Activated CD4-positive, alpha-beta T cell treated with anti-CD3 and anti-CD28 coated beads, Interleukin-2, amount 50 U/mL, for 4 hours (primary cell): ENCODE data around the gene ACSM5.
"Not testable (repeated sequence)": the region's sequence is repeated elsewhere in the genome, so short reads cannot be mapped to it uniquely, and the experiment has no call there.

ENCODE experiments used
- DNase-seq, 2 experiments: peaks; one replicate each; pipeline ENCODE4 v3.0.0-alpha.2; 2020

Gene ACSM5

GRCh38 chr16:20401066-20401465 lies 8.3 kb upstream of the ACSM5 start:
- DNase-seq, result no peak

GRCh38 chr16:20401475-20402016 lies 7.8 kb upstream of the ACSM5 start:
- no peak for DNase-seq

- DNase-seq, result no peak
Measured at GRCh38 chr16:20402651-20403050, 6.7 kb upstream of the ACSM5 start.

- no peak for DNase-seq
Measured at GRCh38 chr16:20404637-20405036, 4.7 kb upstream of the ACSM5 start, which contains the start of gene PDILT. Gene PDILT (minus strand): TSS chr16:20404737. CDS start chr16:20399300, 5,437 bp downstream.

GRCh38 chr16:20410121-20410723 lies 888 bp downstream of the ACSM5 start:
- DNase-seq, result no peak

- no peak for DNase-seq
Measured at GRCh38 chr16:20411055-20411454, 1.7 kb downstream of the ACSM5 start.

- no peak for DNase-seq
Measured at GRCh38 chr16:20415541-20415940, 6.2 kb downstream of the ACSM5 start.

GRCh38 chr16:20419093-20419492 lies 9.8 kb downstream of the ACSM5 start:
- DNase-seq, result not testable (repeated sequence)

- not testable (repeated sequence) for DNase-seq
Measured at GRCh38 chr16:20421748-20422147, 12.4 kb downstream of the ACSM5 start.

- DNase-seq, result not testable (repeated sequence)
Measured at GRCh38 chr16:20423772-20424128, 14.4 kb downstream of the ACSM5 start.

- DNase-seq, result no peak
Measured at GRCh38 chr16:20424129-20424866, 15.0 kb downstream of the ACSM5 start.

GRCh38 chr16:20427401-20427797 lies 18.1 kb downstream of the ACSM5 start:
- DNase-seq, result not testable (repeated sequence)

GRCh38 chr16:20429499-20429898 lies 20.2 kb downstream of the ACSM5 start:
- not testable (repeated sequence) for DNase-seq

GRCh38 chr16:20430480-20430879 lies 21.1 kb downstream of the ACSM5 start:
- DNase-seq, result not testable (repeated sequence)

- no peak for DNase-seq
Measured at GRCh38 chr16:20430948-20431347, 21.6 kb downstream of the ACSM5 start.

- DNase-seq, result not testable (repeated sequence)
Measured at GRCh38 chr16:20438950-20439349, 29.6 kb downstream of the ACSM5 start.

GRCh38 chr16:20439820-20440231 lies 30.5 kb downstream of the ACSM5 start:
- DNase-seq, result not testable (repeated sequence)

- DNase-seq, result not testable (repeated sequence)
Measured at GRCh38 chr16:20440731-20441130, 31.4 kb downstream of the ACSM5 start.

- DNase-seq, result no peak
Measured at GRCh38 chr16:20441191-20441590, 31.9 kb downstream of the ACSM5 start.

- DNase-seq, result not testable (repeated sequence)
Measured at GRCh38 chr16:20441859-20442258, 32.5 kb downstream of the ACSM5 start.

- DNase-seq, result not testable (repeated sequence)
Measured at GRCh38 chr16:20446652-20447393, 37.5 kb downstream of the ACSM5 start.

GRCh38 chr16:20451364-20451763 lies 42.0 kb downstream of the ACSM5 start, which contains the start of gene ACSM2A:
Gene ACSM2A (plus strand): TSS chr16:20451521. CDS start chr16:20460115, 8,594 bp downstream.
- DNase-seq, result not testable (repeated sequence)

- DNase-seq, result not testable (repeated sequence)
Measured at GRCh38 chr16:20453633-20454032, 44.3 kb downstream of the ACSM5 start.
